GM19438 (cell line): ENCODE measurements around the gene ANTXR2.
"Not testable (repeated sequence)": the region's sequence is repeated elsewhere in the genome, so short reads cannot be mapped to it uniquely, and the experiment has no call there.

Experiments used
- ATAC-seq: cut with Tn5 transposase; IDR thresholded peaks from one replicate; pipeline ENCODE4 v1.9.1; 2021; ENCODE audit warnings: low read depth; ENCODE audit not compliant: unreplicated experiment

The ANTXR2 gene

GRCh38 chr4:79934660-79935059, 138.4 kb downstream of the ANTXR2 start:
- no peak for ATAC-seq

GRCh38 chr4:79927931-79928330, 145.1 kb downstream of the ANTXR2 start:
- ATAC-seq, result no peak

- no peak for ATAC-seq
Measured at GRCh38 chr4:79923281-79923680, 149.7 kb downstream of the ANTXR2 start.

- no peak for ATAC-seq
Measured at GRCh38 chr4:79922011-79922410, 151.0 kb downstream of the ANTXR2 start.

- ATAC-seq, result no peak
Measured at GRCh38 chr4:79920163-79920853, 152.7 kb downstream of the ANTXR2 start.

- no peak for ATAC-seq
Measured at GRCh38 chr4:79918292-79918691, 154.7 kb downstream of the ANTXR2 start.

GRCh38 chr4:79917246-79917645, 155.8 kb downstream of the ANTXR2 start:
- peak; percentile 86 for ATAC-seq

GRCh38 chr4:79915246-79915645, 157.8 kb downstream of the ANTXR2 start:
- ATAC-seq, result no peak

- ATAC-seq, result no peak
Measured at GRCh38 chr4:79913581-79913980, 159.4 kb downstream of the ANTXR2 start.

GRCh38 chr4:79907001-79907400, 166.0 kb downstream of the ANTXR2 start:
- ATAC-seq, result no peak

- ATAC-seq, result no peak
Measured at GRCh38 chr4:79906303-79906702, 166.7 kb downstream of the ANTXR2 start.

- ATAC-seq, result no peak
Measured at GRCh38 chr4:79905212-79905611, 167.8 kb downstream of the ANTXR2 start.

- no peak for ATAC-seq
Measured at GRCh38 chr4:79904331-79904730, 168.7 kb downstream of the ANTXR2 start.

GRCh38 chr4:79900182-79900581, 172.8 kb downstream of the ANTXR2 start:
- ATAC-seq, result no peak

- no peak for ATAC-seq
Measured at GRCh38 chr4:79899481-79899880, 173.5 kb downstream of the ANTXR2 start.

- ATAC-seq, result no peak
Measured at GRCh38 chr4:79898055-79898454, 175.0 kb downstream of the ANTXR2 start.

GRCh38 chr4:79897174-79897573, 175.9 kb downstream of the ANTXR2 start:
- ATAC-seq, result no peak

GRCh38 chr4:79893456-79893855, 179.6 kb downstream of the ANTXR2 start:
- ATAC-seq, result no peak

GRCh38 chr4:79889026-79889425, 184.0 kb downstream of the ANTXR2 start:
- ATAC-seq, result not testable (repeated sequence)

GRCh38 chr4:79886557-79886956, 186.5 kb downstream of the ANTXR2 start:
- no peak for ATAC-seq

GRCh38 chr4:79886021-79886420, 187.0 kb downstream of the ANTXR2 start:
- no peak for ATAC-seq

GRCh38 chr4:79883290-79883689, 189.7 kb downstream of the ANTXR2 start:
- ATAC-seq, result no peak

- ATAC-seq, result no peak
Measured at GRCh38 chr4:79882806-79883205, 190.2 kb downstream of the ANTXR2 start.
